ENCODE measurements around the gene SCN1A.

GRCh38 chr2:166126007-166126639 lies 1.7 kb downstream of the SCN1A start:
- no peak for TF ChIP-seq POLR2A (IDR thresholded peaks at IDR 0.05; ENCODE audit: low read depth, low read length)
- no peak for TF ChIP-seq POLR2AphosphoS5 (IDR thresholded peaks at IDR 0.05; ENCODE audit: low read depth, low read length)
- no peak for TF ChIP-seq TAF1 (IDR thresholded peaks at IDR 0.05; ENCODE audit: borderline replicate concordance, low read depth, low read length)
